ENCODE measurements around the gene RSPO1. TPM values are rescaled to one million over a fixed set of nuclear protein-coding genes. Genes with fewer than 3 reads are reported as not detected.

RSPO1 gene
- total RNA-seq, 1 experiment from 2014 or later, result 0.18 TPM

- in situ Hi-C loops (cut with HindIII; ENCODE audit: low pct_unique_long_range_greater_than_20kb, low sequenced_read_pairs), result no loop called here
- Histone ChIP-seq H3K9me3 (ENCODE audit: control insufficient read depth, insufficient read depth, low read depth, low read length) (no peaks in the 10 kb centered on the region), H3K36me3 (ENCODE audit: control insufficient read depth, insufficient read depth, low read length) (no peaks in the 10 kb centered on the region), H3K27ac (ENCODE audit: low read length) (no peak overlapping the region), H3K27me3 (ENCODE audit: control insufficient read depth, insufficient read depth, low read length) (peaks cover 10% of the 10 kb centered on the region), H3K4me1 (ENCODE audit: control insufficient read depth, insufficient read depth, low read length) (no peaks in the 10 kb centered on the region), H3K4me3 (ENCODE audit: low read depth in 2 of 2, low read length in 2 of 2) (no peak overlapping the region)
- DNase-seq (ENCODE audit: low read depth, low spot score), result no peak
- BruUV-seq (replicated peaks), result no TSS peak
- TF ChIP-seq, protein P1, sequence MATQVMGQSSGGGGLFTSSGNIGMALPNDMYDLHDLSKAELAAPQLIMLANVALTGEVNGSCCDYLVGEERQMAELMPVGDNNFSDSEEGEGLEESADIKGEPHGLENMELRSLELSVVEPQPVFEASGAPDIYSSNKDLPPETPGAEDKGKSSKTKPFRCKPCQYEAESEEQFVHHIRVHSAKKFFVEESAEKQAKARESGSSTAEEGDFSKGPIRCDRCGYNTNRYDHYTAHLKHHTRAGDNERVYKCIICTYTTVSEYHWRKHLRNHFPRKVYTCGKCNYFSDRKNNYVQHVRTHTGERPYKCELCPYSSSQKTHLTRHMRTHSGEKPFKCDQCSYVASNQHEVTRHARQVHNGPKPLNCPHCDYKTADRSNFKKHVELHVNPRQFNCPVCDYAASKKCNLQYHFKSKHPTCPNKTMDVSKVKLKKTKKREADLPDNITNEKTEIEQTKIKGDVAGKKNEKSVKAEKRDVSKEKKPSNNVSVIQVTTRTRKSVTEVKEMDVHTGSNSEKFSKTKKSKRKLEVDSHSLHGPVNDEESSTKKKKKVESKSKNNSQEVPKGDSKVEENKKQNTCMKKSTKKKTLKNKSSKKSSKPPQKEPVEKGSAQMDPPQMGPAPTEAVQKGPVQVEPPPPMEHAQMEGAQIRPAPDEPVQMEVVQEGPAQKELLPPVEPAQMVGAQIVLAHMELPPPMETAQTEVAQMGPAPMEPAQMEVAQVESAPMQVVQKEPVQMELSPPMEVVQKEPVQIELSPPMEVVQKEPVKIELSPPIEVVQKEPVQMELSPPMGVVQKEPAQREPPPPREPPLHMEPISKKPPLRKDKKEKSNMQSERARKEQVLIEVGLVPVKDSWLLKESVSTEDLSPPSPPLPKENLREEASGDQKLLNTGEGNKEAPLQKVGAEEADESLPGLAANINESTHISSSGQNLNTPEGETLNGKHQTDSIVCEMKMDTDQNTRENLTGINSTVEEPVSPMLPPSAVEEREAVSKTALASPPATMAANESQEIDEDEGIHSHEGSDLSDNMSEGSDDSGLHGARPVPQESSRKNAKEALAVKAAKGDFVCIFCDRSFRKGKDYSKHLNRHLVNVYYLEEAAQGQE (IDR thresholded peaks at IDR 0.05; ENCODE audit: insufficient read depth in 1 of 2, low read depth in 2 of 2, low read length in 1 of 2), result no peak
- TF ChIP-seq POLR2AphosphoS5 (IDR thresholded peaks at IDR 0.05; ENCODE audit: low read depth, low read length), result no peak
- TF ChIP-seq CTCF (IDR thresholded peaks at IDR 0.05), result no peak
- no peak for TF ChIP-seq TCF7L2 (IDR thresholded peaks at IDR 0.05; ENCODE audit: low read depth, low read length)
- TF ChIP-seq SIN3A (IDR thresholded peaks at IDR 0.05; ENCODE audit: borderline replicate concordance, insufficient read depth, low read depth, low read length), result no peak
- intact Hi-C loops (cut with micrococcal nuclease; ENCODE audit: unreplicated experiment), result no loop called here
- CTCF ChIA-PET, result interaction anchor here (1.2 kb wide), 1 partner anchor 68 kb away, joined by 5 read pairs; a partner anchor contains a TSS
- ATAC-seq, result no peak
- POLR2A ChIA-PET, result no interaction called here
Measured at GRCh38 chr1:37622131-37622530, 12.6 kb downstream of the RSPO1 start.

GRCh38 chr1:37621326-37621870 lies 13.3 kb downstream of the RSPO1 start:
- DNase-seq (ENCODE audit: low read depth, low spot score) (no peak), ATAC-seq (no peak)
- ChIA-PET CTCF (interaction anchor here (1.2 kb wide), 1 partner anchor 69 kb away, joined by 5 read pairs; a partner anchor contains a TSS), POLR2A (no interaction called here)
- H3K27ac ChIP-seq (ENCODE audit: low read length), result no peak overlapping the region
- no peaks in the 10 kb centered on the region for H3K4me1 ChIP-seq (ENCODE audit: control insufficient read depth, insufficient read depth, low read length)
- in situ Hi-C loops (cut with HindIII; ENCODE audit: low pct_unique_long_range_greater_than_20kb, low sequenced_read_pairs) (no loop called here), intact Hi-C loops (cut with micrococcal nuclease; ENCODE audit: unreplicated experiment) (no loop called here)
- TF ChIP-seq, protein P1 (IDR thresholded peaks at IDR 0.05; ENCODE audit: insufficient read depth in 1 of 2, low read depth in 2 of 2, low read length in 1 of 2), result no peak
- TF ChIP-seq POLR2AphosphoS5 (IDR thresholded peaks at IDR 0.05; ENCODE audit: low read depth, low read length) (no peak), CTCF (IDR thresholded peaks at IDR 0.05) (no peak), TCF7L2 (IDR thresholded peaks at IDR 0.05; ENCODE audit: low read depth, low read length) (no peak), SIN3A (IDR thresholded peaks at IDR 0.05; ENCODE audit: borderline replicate concordance, insufficient read depth, low read depth, low read length) (no peak)
- no peaks in the 10 kb centered on the region for H3K36me3 ChIP-seq (ENCODE audit: control insufficient read depth, insufficient read depth, low read length)
- H3K27me3 ChIP-seq (ENCODE audit: control insufficient read depth, insufficient read depth, low read length), result peaks cover 13% of the 10 kb centered on the region
- no TSS peak for BruUV-seq (replicated peaks)
- no peak overlapping the region for H3K4me3 ChIP-seq (ENCODE audit: low read depth in 2 of 2, low read length in 2 of 2)
- no peaks in the 10 kb centered on the region for H3K9me3 ChIP-seq (ENCODE audit: control insufficient read depth, insufficient read depth, low read depth, low read length)

All from Panc1 (cell line).